NCI-H1436 (cell line): ENCODE measurements around the gene MYO19.
"Not testable (repeated sequence)": the region's sequence is repeated elsewhere in the genome, so short reads cannot be mapped to it uniquely, and the experiment has no call there.

Source experiments
- DNase-seq: peaks from one replicate; lab custom pipeline; 2025; lab: John Stamatoyannopoulos, UW

MYO19 gene

GRCh38 chr17:36498560-36499300 is 35.9 kb downstream of the MYO19 start:
- no peak for DNase-seq

GRCh38 chr17:36498155-36498554 is 36.5 kb downstream of the MYO19 start:
- no peak for DNase-seq

- DNase-seq = no peak
Measured at GRCh38 chr17:36496018-36496789, 38.5 kb downstream of the MYO19 start.

GRCh38 chr17:36495076-36495578 is 39.5 kb downstream of the MYO19 start:
- DNase-seq = no peak

GRCh38 chr17:36494674-36495073 is 40.0 kb downstream of the MYO19 start:
- no peak for DNase-seq

GRCh38 chr17:36493956-36494355 is 40.7 kb downstream of the MYO19 start:
- DNase-seq = no peak

- DNase-seq = peak; percentile 96
Measured at GRCh38 chr17:36486204-36487194, 48.2 kb downstream of the MYO19 start, which contains the start of gene ZNHIT3. Gene ZNHIT3, plus strand, starts transcription at chr17:36486681. Its CDS starts 19 bp downstream, at chr17:36486700.

- no peak for DNase-seq
Measured at GRCh38 chr17:36485805-36486203, 48.9 kb downstream of the MYO19 start.

GRCh38 chr17:36485027-36485426 is 49.6 kb downstream of the MYO19 start:
- no peak for DNase-seq

GRCh38 chr17:36484021-36484420 is 50.6 kb downstream of the MYO19 start:
- not testable (repeated sequence) for DNase-seq

- DNase-seq = peak; percentile 76
Measured at GRCh38 chr17:36482611-36483504, 51.8 kb downstream of the MYO19 start.

- DNase-seq = no peak
Measured at GRCh38 chr17:36481829-36482228, 52.8 kb downstream of the MYO19 start.

- DNase-seq = no peak
Measured at GRCh38 chr17:36475346-36475970, 59.2 kb downstream of the MYO19 start.

- no peak for DNase-seq
Measured at GRCh38 chr17:36474571-36474970, 60.1 kb downstream of the MYO19 start.

- no peak for DNase-seq
Measured at GRCh38 chr17:36470499-36470898, 64.2 kb downstream of the MYO19 start.

GRCh38 chr17:36469733-36470132 is 64.9 kb downstream of the MYO19 start:
- DNase-seq = no peak

GRCh38 chr17:36468903-36469635 is 65.6 kb downstream of the MYO19 start:
- no peak for DNase-seq

GRCh38 chr17:36464765-36465088 is 69.9 kb downstream of the MYO19 start:
- no peak for DNase-seq

GRCh38 chr17:36463916-36464764 is 70.5 kb downstream of the MYO19 start:
- peak; percentile 29 for DNase-seq
